Mesodermal cell (in vitro differentiated cells): ENCODE results near the gene MYO5B. TPM values are rescaled to one million over a fixed set of nuclear protein-coding genes. Genes with fewer than 3 reads are reported as not detected.
"Not testable (repeated sequence)": the region's sequence is repeated elsewhere in the genome, so short reads cannot be mapped to it uniquely, and the experiment has no call there.

Experiments
- H3K27ac ChIP-seq: 2 replicates; pipeline ENCODE4 v1.7.0; 2013; ENCODE audit warnings: mild to moderate bottlenecking, low read depth, low read length, moderate library complexity; ENCODE audit not compliant: severe bottlenecking
- H3K36me3 ChIP-seq: 2 replicates; pipeline ENCODE4 v1.7.1; 2013; ENCODE audit warnings: mild to moderate bottlenecking, low read length, moderate library complexity; ENCODE audit not compliant: control insufficient read depth, insufficient read depth
- H3K4me1 ChIP-seq: one replicate; pipeline ENCODE4 v1.7.1; 2013; ENCODE audit warnings: mild to moderate bottlenecking, low read length; ENCODE audit not compliant: insufficient read depth, control insufficient read depth, poor library complexity, severe bottlenecking
- H3K4me3 ChIP-seq: 2 replicates; pipeline ENCODE4 v1.7.0; 2013; ENCODE audit warnings: low read length, control low read depth, mild to moderate bottlenecking; ENCODE audit not compliant: insufficient read depth, poor library complexity, severe bottlenecking; ENCODE audit errors: extremely low read depth
- H3K9me3 ChIP-seq: 2 replicates; pipeline ENCODE4 v1.7.1; 2013; ENCODE audit warnings: mild to moderate bottlenecking, low read length, moderate library complexity; ENCODE audit not compliant: control insufficient read depth
- WGBS, 2 experiments: methylation state at CpG; one replicate each; pipeline ENCODE4 v1.1.5; 2013; ENCODE audit warnings: missing lambda C conversion rate in 2 of 2; ENCODE audit not compliant: insufficient coverage in 2 of 2; 5-methylcytosine and 5-hydroxymethylcytosine counted together
- polyA plus RNA-seq, 2 experiments: library from polyadenylated mRNA; stranded (reverse); fragments of 50-300 nt; gene quantifications; one replicate each; pipeline ENCODE4 v1.2.3, GENCODE V29; 2013

Gene MYO5B
- polyA plus RNA-seq (2013, experiment 1 of 2) = 2.0 TPM
- polyA plus RNA-seq (2013, experiment 2 of 2) = 1.9 TPM

DNA sequence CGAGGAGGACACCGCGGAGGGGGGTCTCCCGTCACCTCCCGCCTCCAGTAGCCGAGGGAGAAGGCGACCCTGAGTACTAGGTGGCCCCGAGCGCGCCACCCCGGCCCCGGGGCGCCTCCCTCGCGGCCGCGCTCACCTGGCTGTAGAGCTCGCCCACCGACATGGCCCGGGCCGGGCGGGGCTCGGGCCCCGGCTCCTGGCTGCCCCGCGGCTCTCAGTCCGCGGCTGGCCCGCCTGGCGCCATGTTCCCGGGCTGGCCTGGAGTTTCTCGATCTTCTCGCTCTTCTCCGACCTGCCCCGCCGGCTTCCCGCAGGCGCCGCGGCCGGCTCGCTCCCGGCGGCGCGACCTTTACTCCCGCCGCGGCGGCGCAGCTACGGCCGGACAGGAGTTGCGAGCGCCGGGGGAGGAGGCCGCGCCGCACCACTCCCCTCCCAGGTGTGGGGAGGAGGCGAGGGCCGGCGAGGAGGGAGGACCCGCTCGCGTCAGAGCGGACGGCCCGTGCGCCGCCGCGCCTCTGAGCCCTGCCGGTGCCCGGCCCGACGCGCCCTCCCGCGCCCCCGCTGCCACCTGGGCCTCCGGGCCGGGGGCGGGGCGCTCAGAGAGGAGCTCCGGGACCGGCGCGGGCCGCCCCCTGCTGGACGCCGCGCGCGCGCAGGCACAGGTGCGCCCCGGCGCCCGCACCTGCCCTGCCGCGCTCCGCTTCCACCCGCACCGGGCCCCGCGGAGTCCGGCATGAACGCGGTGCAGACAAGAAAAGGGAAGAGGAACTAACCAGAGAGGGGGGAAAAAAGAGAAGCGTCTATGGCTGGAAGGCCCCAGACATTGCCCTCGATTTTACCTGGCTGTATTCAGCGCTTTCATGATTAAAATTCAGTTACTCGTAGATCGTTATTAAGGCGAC is at the start of gene MYO5B:
Gene MYO5B (minus strand): TSS at position 517 of the 902 bp plus-strand sequence. CDS start 354 bp downstream, at position 163.
- no peaks in the 10 kb centered on the region for H3K9me3 ChIP-seq
- WGBS, 2 experiments = 2 to 4% methylated on average over 62 to 87 of the region's 115 CpGs
- peak within 1 kb of the TSS; percentile 45 for H3K4me3 ChIP-seq
- H3K4me1 ChIP-seq = no peaks in the 10 kb centered on the region
- H3K27ac ChIP-seq = no peak within 1 kb of the TSS
- no peaks in the 10 kb centered on the region for H3K36me3 ChIP-seq

DNA sequence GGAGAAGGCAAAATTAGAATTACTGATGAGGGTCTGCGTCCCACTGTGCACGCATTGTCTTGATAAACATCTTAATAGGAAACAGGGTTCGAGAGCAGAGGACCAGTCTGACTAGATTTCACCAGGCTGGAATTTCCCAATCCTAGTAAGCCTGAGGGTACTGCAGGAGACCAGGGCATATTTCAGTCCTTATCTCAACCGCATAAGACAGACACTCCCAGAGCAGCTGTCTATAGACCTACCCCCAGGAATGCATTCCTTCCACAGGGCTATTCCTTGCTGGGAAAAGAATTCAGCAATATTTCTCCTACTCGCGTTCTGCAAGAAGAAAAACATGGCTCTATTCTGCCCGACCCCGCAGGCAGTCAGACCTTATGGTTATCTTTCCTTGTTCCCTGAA is 46.8 kb upstream of the MYO5B start:
- H3K36me3 ChIP-seq, H3K9me3 ChIP-seq, H3K4me1 ChIP-seq, H3K4me3 ChIP-seq, H3K27ac ChIP-seq: not testable (repeated sequence)
- WGBS, 2 experiments = 92 to 93% methylated on average over 6 to 7 of the region's 8 CpGs

GRCh38 chr18:50240080-50240563 is 45.2 kb upstream of the MYO5B start:
- H3K4me1 ChIP-seq = no peaks in the 10 kb centered on the region
- H3K4me3 ChIP-seq = no peak overlapping the region
- WGBS, 2 experiments = 88 to 100% methylated on average over 2 to 3 of the region's 3 CpGs
- peaks cover 4% of the 10 kb centered on the region for H3K9me3 ChIP-seq
- H3K27ac ChIP-seq = no peak overlapping the region
- no peaks in the 10 kb centered on the region for H3K36me3 ChIP-seq

GRCh38 chr18:50232419-50232818 is 37.5 kb upstream of the MYO5B start:
- Histone ChIP-seq H3K4me3 (no peak overlapping the region), H3K9me3 (peaks cover 3% of the 10 kb centered on the region), H3K4me1 (no peaks in the 10 kb centered on the region), H3K27ac (no peak overlapping the region), H3K36me3 (no peaks in the 10 kb centered on the region)
- 33 to 100% methylated on average over 1 of the region's 2 CpGs for WGBS, 2 experiments

GRCh38 chr18:50231621-50232020 is 36.7 kb upstream of the MYO5B start:
- 65 to 69% methylated on average over 3 to 4 of the region's 4 CpGs for WGBS, 2 experiments

GRCh38 chr18:50220249-50220648 is 25.3 kb upstream of the MYO5B start:
- WGBS, 2 experiments = 86 to 95% methylated on average over 3 of the region's 4 CpGs
- not testable (repeated sequence) for H3K4me1 ChIP-seq, H3K9me3 ChIP-seq, H3K36me3 ChIP-seq, H3K27ac ChIP-seq, H3K4me3 ChIP-seq

More at GRCh38 chr18:50231621-50232020, 36.7 kb upstream of the MYO5B start:
- Histone ChIP-seq H3K27ac (no peak overlapping the region), H3K4me1 (no peaks in the 10 kb centered on the region), H3K9me3 (peaks cover 3% of the 10 kb centered on the region), H3K4me3 (no peak overlapping the region), H3K36me3 (no peaks in the 10 kb centered on the region)

GRCh38 chr18:50218432-50219197 is 23.7 kb upstream of the MYO5B start:
- Histone ChIP-seq H3K4me3 (no peak overlapping the region), H3K9me3 (peaks cover 8% of the 10 kb centered on the region), H3K27ac (no peak overlapping the region), H3K36me3 (no peaks in the 10 kb centered on the region), H3K4me1 (no peaks in the 10 kb centered on the region)
- WGBS, 2 experiments = 73 to 75% methylated on average over 3 to 6 of the region's 7 CpGs

DNA sequence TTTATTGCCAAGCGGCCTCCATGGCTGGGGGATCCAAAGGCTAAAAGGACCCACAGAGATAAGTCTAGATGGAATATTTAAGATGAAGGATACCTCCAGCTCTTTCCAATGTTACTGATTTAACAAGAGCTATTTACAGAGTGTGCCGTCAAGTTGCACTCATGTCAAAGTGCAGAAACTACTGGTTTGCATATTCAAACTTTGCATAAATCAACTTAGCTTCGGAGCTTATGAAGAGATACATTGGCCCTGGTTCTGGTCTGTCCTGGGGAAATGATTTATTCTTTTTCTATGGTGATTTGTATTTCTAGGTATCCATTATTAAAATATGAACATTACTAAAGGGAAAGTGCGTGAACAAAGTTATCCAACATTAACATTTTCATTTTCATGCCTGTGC is 14.4 kb upstream of the MYO5B start:
- 80 to 100% methylated on average over 1 of the region's 4 CpGs for WGBS, 2 experiments
- Histone ChIP-seq H3K4me3 (no peak overlapping the region), H3K36me3 (no peaks in the 10 kb centered on the region), H3K9me3 (no peaks in the 10 kb centered on the region), H3K4me1 (no peaks in the 10 kb centered on the region), H3K27ac (no peak overlapping the region)

- Histone ChIP-seq H3K36me3 (no peaks in the 10 kb centered on the region), H3K4me3 (no peak overlapping the region), H3K27ac (no peak overlapping the region), H3K9me3 (no peaks in the 10 kb centered on the region), H3K4me1 (no peaks in the 10 kb centered on the region)
- 87 to 100% methylated on average over 1 of the region's 1 CpG for WGBS, 2 experiments
Observed at GRCh38 chr18:50207722-50208121, 12.8 kb upstream of the MYO5B start.

DNA sequence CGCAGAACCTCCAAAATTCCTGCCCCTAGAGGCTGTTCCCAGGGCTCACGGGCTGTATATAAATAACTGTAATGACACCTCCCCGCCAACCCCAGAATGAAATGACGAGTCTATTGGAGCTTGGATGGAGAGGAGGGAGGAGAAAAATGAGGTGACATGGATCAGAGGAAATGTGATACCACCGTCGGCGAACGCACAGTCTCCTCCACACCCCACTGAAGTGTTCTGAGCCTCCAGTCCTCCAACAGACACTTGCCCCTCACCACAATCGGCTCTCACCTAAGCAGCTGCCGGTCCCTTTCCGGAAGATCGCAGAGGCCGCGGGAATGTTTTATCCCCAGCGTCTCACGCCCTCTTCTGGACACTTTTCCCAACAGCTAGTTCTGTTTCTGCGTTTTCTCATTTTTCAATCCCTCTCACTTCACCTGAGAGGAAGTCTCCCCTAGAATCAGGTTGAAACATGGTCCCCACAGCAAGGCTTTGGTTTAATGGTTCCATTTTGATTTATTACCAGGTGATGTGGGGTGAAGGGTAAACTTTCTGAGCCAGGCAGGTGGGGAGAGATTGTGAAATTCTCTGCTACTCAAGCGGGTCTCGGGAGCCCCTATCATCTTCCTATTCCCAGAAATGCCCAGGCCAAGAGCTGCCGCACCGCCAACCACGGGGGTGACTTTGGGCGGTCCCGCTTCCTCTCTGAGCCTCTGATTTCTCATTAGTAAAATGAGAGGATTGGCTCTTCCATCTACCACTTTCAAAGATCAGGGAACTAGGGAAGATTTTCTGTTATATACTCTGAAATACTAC is 9.1 kb upstream of the MYO5B start:
- Histone ChIP-seq H3K9me3 (no peaks in the 10 kb centered on the region), H3K4me3 (no peak overlapping the region)
- 2 to 6% methylated on average over 12 to 14 of the region's 24 CpGs for WGBS, 2 experiments

More for the DNA sequence above, 9.1 kb upstream of the MYO5B start:
- H3K36me3 ChIP-seq = no peaks in the 10 kb centered on the region
- H3K4me1 ChIP-seq = no peaks in the 10 kb centered on the region
- H3K27ac ChIP-seq = no peak overlapping the region
